Testis (tissue), 2 donors: ENCODE results near the gene HTR3B.

Experiments used
- POLR2A ChIP-seq: fragments of 450-650 bp; IDR thresholded peaks from one replicate; pipeline ENCODE4 v1.6.1; 2017; ENCODE audit warnings: antibody characterized with exemption, mild to moderate bottlenecking, moderate library complexity
- TF ChIP-seq, protein P1 (sequence below), 3 experiments: fragments of 450-650 bp in 2 of 3; fragments of 200-600 bp in 1 of 3; sonication (generic) in 1 of 3; IDR thresholded peaks; one replicate each; pipeline ENCODE4 v1.5.1; 2016 to 2019; ENCODE audit warnings: antibody characterized with exemption in 3 of 3, mild to moderate bottlenecking in 2 of 3, moderate library complexity in 1 of 3

GRCh38 chr11:113884361-113884836, 20.2 kb upstream of the HTR3B start:
- TF ChIP-seq, protein P1, sequence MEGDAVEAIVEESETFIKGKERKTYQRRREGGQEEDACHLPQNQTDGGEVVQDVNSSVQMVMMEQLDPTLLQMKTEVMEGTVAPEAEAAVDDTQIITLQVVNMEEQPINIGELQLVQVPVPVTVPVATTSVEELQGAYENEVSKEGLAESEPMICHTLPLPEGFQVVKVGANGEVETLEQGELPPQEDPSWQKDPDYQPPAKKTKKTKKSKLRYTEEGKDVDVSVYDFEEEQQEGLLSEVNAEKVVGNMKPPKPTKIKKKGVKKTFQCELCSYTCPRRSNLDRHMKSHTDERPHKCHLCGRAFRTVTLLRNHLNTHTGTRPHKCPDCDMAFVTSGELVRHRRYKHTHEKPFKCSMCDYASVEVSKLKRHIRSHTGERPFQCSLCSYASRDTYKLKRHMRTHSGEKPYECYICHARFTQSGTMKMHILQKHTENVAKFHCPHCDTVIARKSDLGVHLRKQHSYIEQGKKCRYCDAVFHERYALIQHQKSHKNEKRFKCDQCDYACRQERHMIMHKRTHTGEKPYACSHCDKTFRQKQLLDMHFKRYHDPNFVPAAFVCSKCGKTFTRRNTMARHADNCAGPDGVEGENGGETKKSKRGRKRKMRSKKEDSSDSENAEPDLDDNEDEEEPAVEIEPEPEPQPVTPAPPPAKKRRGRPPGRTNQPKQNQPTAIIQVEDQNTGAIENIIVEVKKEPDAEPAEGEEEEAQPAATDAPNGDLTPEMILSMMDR (IDR thresholded peaks at IDR 0.05) = no peak
- TF ChIP-seq POLR2A = no peak
